ENCODE measurements around the gene ATAD1.
"Not testable (repeated sequence)": the region's sequence is repeated elsewhere in the genome, so short reads cannot be mapped to it uniquely, and the experiment has no call there.

The ATAD1 gene

GRCh38 chr10:87860156-87860795 is 42.2 kb upstream of the ATAD1 start:
- peak; percentile 53 for TF ChIP-seq CTCF (IDR thresholded peaks at IDR 0.05; ENCODE audit: borderline replicate concordance, control extremely low read depth, extremely low read depth, insufficient read depth, missing control alignments)
- in situ Hi-C loops (cut with MboI; ENCODE audit: low sequenced_read_pairs, unreplicated experiment), result loop anchor here (5.0 to 25.0 kb wide), 4 partner anchors 205 to 527 kb away; no protein-coding TSS in a partner anchor
- DNase-seq (ENCODE audit: low spot score), result peak; percentile 69

GRCh38 chr10:87855665-87856064 is 37.6 kb upstream of the ATAD1 start:
- not testable (repeated sequence) for DNase-seq (ENCODE audit: low spot score)
- in situ Hi-C loops (cut with MboI; ENCODE audit: low sequenced_read_pairs, unreplicated experiment), result loop anchor here (10.0 to 25.0 kb wide), 2 partner anchors 407 to 699 kb away; no protein-coding TSS in a partner anchor

DNA sequence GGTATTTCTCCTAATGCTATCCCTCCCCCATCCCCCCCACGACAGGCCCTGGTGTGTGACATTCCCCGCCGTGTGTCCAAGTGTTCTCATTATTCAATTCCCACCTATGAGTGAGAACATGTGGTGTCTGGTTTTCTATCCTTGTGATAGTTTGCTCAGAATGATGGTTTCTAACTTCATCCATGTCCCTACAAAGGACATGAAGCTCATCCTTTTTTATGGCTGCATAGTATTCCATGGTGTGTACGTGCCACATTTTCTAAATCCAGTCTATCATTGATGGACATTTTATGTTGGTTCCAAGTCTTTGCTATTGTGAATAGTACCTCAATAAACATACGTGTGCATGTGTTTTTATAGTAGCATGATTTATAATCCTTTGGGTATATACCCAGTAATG is 37.2 kb upstream of the ATAD1 start:
- in situ Hi-C loops (cut with MboI; ENCODE audit: low sequenced_read_pairs, unreplicated experiment), result loop anchor here (10.0 to 25.0 kb wide), 2 partner anchors 407 to 700 kb away; no protein-coding TSS in a partner anchor
- DNase-seq (ENCODE audit: low spot score), result not testable (repeated sequence)

- DNase-seq (ENCODE audit: low spot score), result no peak
- in situ Hi-C loops (cut with MboI; ENCODE audit: low sequenced_read_pairs, unreplicated experiment), result loop anchor here (10.0 to 25.0 kb wide), 2 partner anchors 410 to 703 kb away; no protein-coding TSS in a partner anchor
- no peak for TF ChIP-seq CTCF (IDR thresholded peaks at IDR 0.05; ENCODE audit: borderline replicate concordance, control extremely low read depth, extremely low read depth, insufficient read depth, missing control alignments)
Observed at GRCh38 chr10:87852089-87852488, 34.1 kb upstream of the ATAD1 start.

GRCh38 chr10:87850742-87851205 is 32.7 kb upstream of the ATAD1 start:
- peak; percentile 46 for TF ChIP-seq CTCF (IDR thresholded peaks at IDR 0.05; ENCODE audit: borderline replicate concordance, control extremely low read depth, extremely low read depth, insufficient read depth, missing control alignments)
- DNase-seq (ENCODE audit: low spot score), result peak; percentile 30
- in situ Hi-C loops (cut with MboI; ENCODE audit: low sequenced_read_pairs, unreplicated experiment), result loop anchor here (10.0 to 25.0 kb wide), 2 partner anchors 412 to 704 kb away; no protein-coding TSS in a partner anchor

- no peak for DNase-seq (ENCODE audit: low spot score)
- in situ Hi-C loops (cut with MboI; ENCODE audit: low sequenced_read_pairs, unreplicated experiment), result no loop called here
- no peak for TF ChIP-seq CTCF (IDR thresholded peaks at IDR 0.05; ENCODE audit: borderline replicate concordance, control extremely low read depth, extremely low read depth, insufficient read depth, missing control alignments)
Observed at GRCh38 chr10:87849001-87849400, 31.0 kb upstream of the ATAD1 start.

GRCh38 chr10:87847550-87847949 is 29.5 kb upstream of the ATAD1 start:
- no peak for DNase-seq (ENCODE audit: low spot score)
- in situ Hi-C loops (cut with MboI; ENCODE audit: low sequenced_read_pairs, unreplicated experiment), result no loop called here
- TF ChIP-seq CTCF (IDR thresholded peaks at IDR 0.05; ENCODE audit: borderline replicate concordance, control extremely low read depth, extremely low read depth, insufficient read depth, missing control alignments), result no peak

DNA sequence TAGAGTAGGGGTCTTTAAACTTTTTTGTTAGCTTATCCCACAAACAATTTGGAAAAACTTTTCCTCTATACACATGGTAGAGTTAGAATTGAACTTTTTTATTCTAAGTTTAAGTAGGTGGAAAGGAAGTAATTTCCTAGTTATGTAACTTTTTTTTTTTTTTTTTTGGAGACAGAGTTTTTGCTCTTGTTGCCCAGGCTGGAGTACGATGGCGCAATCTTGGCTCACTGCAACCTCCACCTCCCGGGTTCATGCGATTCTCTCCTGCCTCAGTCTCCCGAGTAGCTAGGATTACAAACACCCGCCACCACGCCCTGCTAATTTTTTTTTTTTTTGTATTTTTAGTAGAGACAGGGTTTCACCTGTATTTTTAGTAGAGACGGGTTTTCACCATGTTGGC is 28.7 kb upstream of the ATAD1 start:
- DNase-seq (ENCODE audit: low spot score); in situ Hi-C loops (cut with MboI; ENCODE audit: low sequenced_read_pairs, unreplicated experiment): not testable (repeated sequence)
